PC-3 (cell line): ENCODE data around the gene UROS. TPM values are rescaled to one million over a fixed set of nuclear protein-coding genes. Genes with fewer than 3 reads are reported as not detected.

Source experiments
- ATAC-seq: fragments of 200-7000 bp; cut with Tn5 transposase; 2 replicates; pipeline ENCODE4 v1.9.1; 2020; ENCODE audit warnings: mild to moderate bottlenecking, moderate library complexity
- BruUV-seq: library from RNA; stranded (reverse); fragments of 400-500 nt; replicated peaks from 2 replicates; lab custom pipeline; 2021; lab: Mats Ljungman, UMichigan
- CTCF ChIA-PET: fragments of 300-600 bp; sonication (Branson Sonifier 250); formaldehyde crosslinking; loops from one replicate; lab custom pipeline; 2022; ENCODE audit warnings: antibody characterized with exemption; lab: Charles Lee
- POLR2A ChIA-PET: fragments of 300-600 bp; sonication (Branson Sonifier 250); formaldehyde crosslinking; loops from one replicate; lab custom pipeline; 2022; ENCODE audit warnings: antibody characterized with exemption; ENCODE audit not compliant: unreplicated experiment; lab: Charles Lee
- DNase-seq: peaks from one replicate; pipeline ENCODE4 v3.0.0-alpha.2; 2015
- H2AFZ ChIP-seq: fragments of 300-600 bp; sonication (generic); 2 replicates; pipeline ENCODE4 v1.6.0; 2016; ENCODE audit warnings: antibody characterized with exemption, low read length
- H3F3A ChIP-seq: fragments of 300-600 bp; sonication (generic); one replicate; pipeline ENCODE4 v1.6.0; 2017; ENCODE audit warnings: antibody characterized with exemption, low read length, control low read depth, mild to moderate bottlenecking; ENCODE audit not compliant: unreplicated experiment
- H3K27ac ChIP-seq: fragments of 300-600 bp; sonication (generic); 2 replicates; pipeline ENCODE4 v1.5.1; 2016; ENCODE audit warnings: mild to moderate bottlenecking, low read length
- H3K27me3 ChIP-seq: fragments of 300-600 bp; sonication (generic); 2 replicates; pipeline ENCODE4 v1.6.1; 2016; ENCODE audit warnings: low read length, mixed read lengths
- H3K36me3 ChIP-seq: fragments of 300-600 bp; sonication (generic); 2 replicates; pipeline ENCODE4 v1.6.1; 2016; ENCODE audit warnings: low read depth, mixed run types, low read length, mixed read lengths
- H3K4me1 ChIP-seq: fragments of 300-600 bp; sonication (generic); 2 replicates; pipeline ENCODE4 v1.5.1; 2016; ENCODE audit warnings: low read length; ENCODE audit not compliant: insufficient read depth
- H3K4me2 ChIP-seq: fragments of 300-600 bp; sonication (generic); 2 replicates; pipeline ENCODE4 v1.6.0; 2016; ENCODE audit warnings: low read length
- H3K4me3 ChIP-seq: fragments of 300-600 bp; sonication (generic); 2 replicates; pipeline ENCODE4 v1.5.1; 2016; ENCODE audit warnings: mild to moderate bottlenecking, low read length, mixed read lengths
- H3K79me2 ChIP-seq: fragments of 300-600 bp; sonication (generic); 2 replicates; pipeline ENCODE4 v1.6.1; 2017; ENCODE audit warnings: low read length, mixed read lengths
- H3K9ac ChIP-seq: fragments of 300-600 bp; sonication (generic); 2 replicates; pipeline ENCODE4 v1.6.0; 2016; ENCODE audit warnings: mild to moderate bottlenecking, low read length
- H3K9me2 ChIP-seq: fragments of 300-600 bp; sonication (generic); replicated peaks from 2 replicates; pipeline ENCODE4 v1.6.1; 2016; ENCODE audit warnings: mixed run types, low read length, mixed read lengths
- H3K9me3 ChIP-seq: fragments of 300-600 bp; sonication (generic); 2 replicates; pipeline ENCODE4 v1.6.1; 2016; ENCODE audit warnings: low read length, mixed read lengths
- H4K20me1 ChIP-seq: fragments of 300-600 bp; sonication (generic); 2 replicates; pipeline ENCODE4 v1.6.1; 2016; ENCODE audit warnings: low read length, mixed read lengths
- EZH2 ChIP-seq: fragments of 300-600 bp; sonication (generic); IDR thresholded peaks from one replicate; pipeline ENCODE4 v1.6.1; 2017; ENCODE audit warnings: antibody characterized with exemption, mild to moderate bottlenecking, low read length; ENCODE audit not compliant: unreplicated experiment
- EZH2phosphoT487 ChIP-seq: fragments of 300-600 bp; sonication (generic); IDR thresholded peaks from 2 replicates; pipeline ENCODE4 v1.6.1; 2018; ENCODE audit warnings: mild to moderate bottlenecking, antibody characterized with exemption, low read length, borderline replicate concordance
- intact Hi-C: fragments of 100-400 bp; cut with micrococcal nuclease; formaldehyde crosslinking; loops from 2 replicates; pipeline ENCODE4 v1.9.0; 2023
- total RNA-seq: library from RNA; depleted of rRNA; stranded (reverse); fragments of >200 nt; gene quantifications from 2 replicates; pipeline ENCODE4 v1.2.3, GENCODE V29; 2014
- TF ChIP-seq, protein P1 (sequence below): fragments of 300-600 bp; sonication (generic); conservative IDR thresholded peaks from 2 replicates; pipeline ENCODE4 v1.5.1; 2017; ENCODE audit warnings: antibody characterized with exemption, low read depth, mild to moderate bottlenecking, low read length

Gene UROS
- total RNA-seq, 1 experiment from 2014 or later = 50.6 TPM

DNA sequence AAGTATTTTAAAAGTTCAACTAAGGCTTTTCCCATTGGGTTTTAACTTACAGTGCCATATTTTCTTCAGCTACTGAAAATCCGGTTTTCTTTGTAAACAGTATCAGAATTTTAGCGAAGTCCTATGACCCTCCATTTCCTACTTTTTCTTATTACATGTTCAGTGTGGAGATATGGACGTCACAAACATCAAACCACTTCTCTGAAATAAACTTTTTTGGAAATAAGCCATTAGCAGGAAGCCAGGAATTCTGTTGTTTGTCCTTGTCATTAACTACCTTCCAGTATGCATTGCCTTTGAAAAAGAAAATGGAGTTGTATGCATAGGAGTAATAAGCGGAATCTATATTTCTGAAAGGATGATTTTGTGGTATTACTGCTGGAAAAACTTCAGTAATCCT lies 56.5 kb downstream of the UROS start:
- POLR2A ChIA-PET = no interaction called here

GRCh38 chr10:125765835-125766234 lies 57.2 kb downstream of the UROS start:
- Histone ChIP-seq H2AFZ (no peak overlapping the region), H3K27ac (no peak overlapping the region), H3K79me2 (no peaks in the 10 kb centered on the region), H3K4me3 (no peak overlapping the region), H3K9ac (no peak overlapping the region), H3F3A (no peaks in the 10 kb centered on the region), H3K9me3 (no peaks in the 10 kb centered on the region), H4K20me1 (no peaks in the 10 kb centered on the region), H3K4me1 (no peaks in the 10 kb centered on the region), H3K27me3 (no peaks in the 10 kb centered on the region), H3K4me2 (no peak overlapping the region), H3K9me2 (no peaks in the 10 kb centered on the region), H3K36me3 (peaks cover 20% of the 10 kb centered on the region; the same call in 1 of the 2 replicates)
- no peak for DNase-seq
- no peak for ATAC-seq
- no TSS peak for BruUV-seq
- TF ChIP-seq, protein P1, sequence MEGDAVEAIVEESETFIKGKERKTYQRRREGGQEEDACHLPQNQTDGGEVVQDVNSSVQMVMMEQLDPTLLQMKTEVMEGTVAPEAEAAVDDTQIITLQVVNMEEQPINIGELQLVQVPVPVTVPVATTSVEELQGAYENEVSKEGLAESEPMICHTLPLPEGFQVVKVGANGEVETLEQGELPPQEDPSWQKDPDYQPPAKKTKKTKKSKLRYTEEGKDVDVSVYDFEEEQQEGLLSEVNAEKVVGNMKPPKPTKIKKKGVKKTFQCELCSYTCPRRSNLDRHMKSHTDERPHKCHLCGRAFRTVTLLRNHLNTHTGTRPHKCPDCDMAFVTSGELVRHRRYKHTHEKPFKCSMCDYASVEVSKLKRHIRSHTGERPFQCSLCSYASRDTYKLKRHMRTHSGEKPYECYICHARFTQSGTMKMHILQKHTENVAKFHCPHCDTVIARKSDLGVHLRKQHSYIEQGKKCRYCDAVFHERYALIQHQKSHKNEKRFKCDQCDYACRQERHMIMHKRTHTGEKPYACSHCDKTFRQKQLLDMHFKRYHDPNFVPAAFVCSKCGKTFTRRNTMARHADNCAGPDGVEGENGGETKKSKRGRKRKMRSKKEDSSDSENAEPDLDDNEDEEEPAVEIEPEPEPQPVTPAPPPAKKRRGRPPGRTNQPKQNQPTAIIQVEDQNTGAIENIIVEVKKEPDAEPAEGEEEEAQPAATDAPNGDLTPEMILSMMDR = no peak
- TF ChIP-seq EZH2 = no peak
- no peak for TF ChIP-seq EZH2phosphoT487
- ChIA-PET CTCF (no interaction called here), POLR2A (no interaction called here)
- intact Hi-C loops = no loop called here

More for the DNA sequence above, 56.5 kb downstream of the UROS start:
- Histone ChIP-seq H3F3A (no peaks in the 10 kb centered on the region), H3K4me1 (no peaks in the 10 kb centered on the region), H2AFZ (no peak overlapping the region), H3K36me3 (peaks cover 20% of the 10 kb centered on the region; the same call in 1 of the 2 replicates), H3K4me3 (no peak overlapping the region), H3K9me2 (no peaks in the 10 kb centered on the region), H3K9me3 (no peaks in the 10 kb centered on the region), H3K9ac (no peak overlapping the region), H3K4me2 (no peak overlapping the region), H4K20me1 (no peaks in the 10 kb centered on the region), H3K27me3 (no peaks in the 10 kb centered on the region), H3K79me2 (no peaks in the 10 kb centered on the region), H3K27ac (no peak overlapping the region)
- ATAC-seq (no peak), DNase-seq (no peak)
- TF ChIP-seq EZH2phosphoT487 (no peak), EZH2 (no peak)
- TF ChIP-seq, protein P1 = no peak
- no TSS peak for BruUV-seq
- intact Hi-C loops = no loop called here
- CTCF ChIA-PET = no interaction called here

- Histone ChIP-seq H3K27me3 (no peaks in the 10 kb centered on the region), H3K36me3 (peaks cover 22% of the 10 kb centered on the region; the same call in 1 of the 2 replicates), H4K20me1 (no peaks in the 10 kb centered on the region), H3K4me3 (no peak overlapping the region), H3K9me3 (no peaks in the 10 kb centered on the region), H3K27ac (no peak overlapping the region), H3F3A (no peaks in the 10 kb centered on the region), H3K9ac (no peak overlapping the region), H3K79me2 (no peaks in the 10 kb centered on the region), H3K4me2 (no peak overlapping the region), H3K9me2 (no peaks in the 10 kb centered on the region), H2AFZ (no peak overlapping the region), H3K4me1 (no peaks in the 10 kb centered on the region)
- DNase-seq (no peak), ATAC-seq (no peak)
- CTCF ChIA-PET = no interaction called here
- POLR2A ChIA-PET = no interaction called here
- TF ChIP-seq EZH2phosphoT487 (no peak), EZH2 (no peak)
- TF ChIP-seq, protein P1 = no peak
- BruUV-seq = no TSS peak
- intact Hi-C loops = no loop called here
Measured at GRCh38 chr10:125762692-125763648, 60.1 kb downstream of the UROS start.
